WTC11 (cell line): ENCODE results near the gene NOL12. TPM values are rescaled to one million over a fixed set of nuclear protein-coding genes. Genes with fewer than 3 reads are reported as not detected.

ENCODE experiments used
- ATAC-seq: fragments of 200-7000 bp; cut with Tn5 transposase; 2 replicates; pipeline ENCODE4 v1.10.0; 2021; ENCODE audit warnings: mild to moderate bottlenecking, moderate library complexity
- CTCF ChIA-PET: fragments of 300-600 bp; sonication (Branson Sonifier 250); formaldehyde crosslinking; loops from one replicate; lab custom pipeline; 2021; ENCODE audit warnings: antibody characterized with exemption; lab: Charles Lee
- POLR2A ChIA-PET: fragments of 350-600 bp; sonication (Branson Sonifier 250); formaldehyde crosslinking; loops from one replicate; lab custom pipeline; 2021; ENCODE audit warnings: antibody characterized with exemption; lab: Charles Lee
- DNase-seq: peaks from one replicate; pipeline ENCODE4 v3.0.0; 2021; ENCODE audit warnings: low spot score
- H3K27ac Mint-ChIP-seq: 2 replicates; pipeline ENCODE4 v1.8.0; 2021; ENCODE audit warnings: mixed read lengths
- H3K27me3 Mint-ChIP-seq: 2 replicates; pipeline ENCODE4 v1.8.0; 2021; ENCODE audit warnings: low read depth, mild to moderate bottlenecking, moderate library complexity, mixed read lengths
- H3K36me3 Mint-ChIP-seq: 2 replicates; pipeline ENCODE4 v1.8.0; 2021; ENCODE audit warnings: mixed read lengths
- H3K4me1 Mint-ChIP-seq: 2 replicates; pipeline ENCODE4 v1.8.0; 2022; ENCODE audit warnings: mixed read lengths
- H3K4me3 Mint-ChIP-seq: 2 replicates; pipeline ENCODE4 v1.8.0; 2021; ENCODE audit warnings: mild to moderate bottlenecking, moderate library complexity, mixed read lengths
- H3K9me3 Mint-ChIP-seq: 2 replicates; pipeline ENCODE4 v1.8.0; 2021; ENCODE audit warnings: mixed read lengths
- ARID4B ChIP-seq: sonication (generic); formaldehyde crosslinking; IDR thresholded peaks from 2 replicates; pipeline ENCODE4 v1.8.0; 2023; ENCODE audit warnings: missing genetic modification reagents, mild to moderate bottlenecking, borderline replicate concordance
- ERG ChIP-seq: fragments of 250-450 bp; sonication (Bioruptor Pico); IDR thresholded peaks from 2 replicates; pipeline ENCODE4 v1.8.0; 2021; ENCODE audit warnings: mild to moderate bottlenecking
- ETV6 ChIP-seq: sonication (generic); formaldehyde crosslinking; IDR thresholded peaks from 2 replicates; pipeline ENCODE4 v1.8.1; 2022; ENCODE audit warnings: mild to moderate bottlenecking, missing genetic modification reagents
- JAZF1 ChIP-seq: fragments of 250-450 bp; sonication (Bioruptor Pico); IDR thresholded peaks from 2 replicates; pipeline ENCODE4 v1.9.0; 2021; ENCODE audit warnings: moderate library complexity, mild to moderate bottlenecking, inconsistent platforms
- NFYB ChIP-seq: sonication (generic); formaldehyde crosslinking; conservative IDR thresholded peaks from 2 replicates; pipeline ENCODE4 v1.8.0; 2022; ENCODE audit warnings: low read depth, missing genetic modification reagents
- NR2C2 ChIP-seq: sonication (generic); formaldehyde crosslinking; IDR thresholded peaks from 2 replicates; pipeline ENCODE4 v1.8.0; 2022; ENCODE audit warnings: mild to moderate bottlenecking, missing genetic modification reagents
- TCF7 ChIP-seq: sonication (generic); formaldehyde crosslinking; IDR thresholded peaks from 2 replicates; pipeline ENCODE4 v1.8.0; 2022; ENCODE audit warnings: mild to moderate bottlenecking, low read depth, missing genetic modification reagents, moderate library complexity
- TEAD4 ChIP-seq: sonication (generic); formaldehyde crosslinking; IDR thresholded peaks from 2 replicates; pipeline ENCODE4 v1.8.0; 2022; ENCODE audit warnings: mild to moderate bottlenecking, missing genetic modification reagents
- USF1 ChIP-seq: sonication (generic); formaldehyde crosslinking; IDR thresholded peaks from 2 replicates; pipeline ENCODE4 v1.8.0; 2022; ENCODE audit warnings: mild to moderate bottlenecking, missing genetic modification reagents
- ZMAT4 ChIP-seq: fragments of 250-450 bp; sonication (Bioruptor Pico); IDR thresholded peaks from 2 replicates; pipeline ENCODE4 v1.9.0; 2021; ENCODE audit warnings: mild to moderate bottlenecking
- ZNF281 ChIP-seq: sonication (generic); formaldehyde crosslinking; IDR thresholded peaks from 2 replicates; pipeline ENCODE4 v1.8.0; 2023; ENCODE audit warnings: mild to moderate bottlenecking, missing genetic modification reagents
- ZNF416 ChIP-seq: fragments of 250-450 bp; sonication (Bioruptor Pico); IDR thresholded peaks from 2 replicates; pipeline ENCODE4 v1.9.0; 2021; ENCODE audit warnings: mild to moderate bottlenecking, inconsistent platforms
- ZNF423 ChIP-seq: fragments of 250-450 bp; sonication (Bioruptor Pico); IDR thresholded peaks from 2 replicates; pipeline ENCODE4 v2.1.2; 2022; ENCODE audit warnings: mild to moderate bottlenecking, moderate library complexity
- ZNF512 ChIP-seq: sonication (generic); formaldehyde crosslinking; IDR thresholded peaks from 2 replicates; pipeline ENCODE4 v1.8.1; 2022; ENCODE audit warnings: missing genetic modification reagents, borderline replicate concordance
- ZNF532 ChIP-seq: fragments of 250-450 bp; sonication (Bioruptor Pico); IDR thresholded peaks from 2 replicates; pipeline ENCODE4 v1.9.0; 2021; ENCODE audit warnings: mild to moderate bottlenecking, borderline replicate concordance
- ZNF671 ChIP-seq: fragments of 250-450 bp; sonication (Bioruptor Pico); IDR thresholded peaks from 2 replicates; pipeline ENCODE4 v1.8.0; 2021; ENCODE audit warnings: mild to moderate bottlenecking
- ZSCAN18 ChIP-seq: fragments of 250-450 bp; sonication (Bioruptor Pico); IDR thresholded peaks from 2 replicates; pipeline ENCODE4 v2.1.2; 2022; ENCODE audit warnings: mild to moderate bottlenecking, moderate library complexity
- total RNA-seq: library from RNA; stranded (reverse); gene quantifications from 3 replicates; pipeline ENCODE4 v1.2.3, GENCODE V29; 2021

Gene NOL12
- total RNA-seq, 1 experiment from 2014 or later, result 24.9 TPM

GRCh38 chr22:37680191-37680851 is 5.8 kb upstream of the NOL12 start (continued):
- TF ChIP-seq ARID4B (CRISPR knock-in tag), result no peak
- no peak for TF ChIP-seq ZNF416 (CRISPR knock-in tag)
- no peak for TF ChIP-seq ETV6
- no peak for TF ChIP-seq JAZF1 (CRISPR knock-in tag)
- no peak for TF ChIP-seq TEAD4 (CRISPR knock-in tag)
- TF ChIP-seq ZSCAN18 (CRISPR knock-in tag), result no peak
- TF ChIP-seq USF1 (CRISPR knock-in tag), result no peak

- ChIA-PET POLR2A (interaction anchor here (0.5 to 1.4 kb wide), 4 partner anchors 13 to 224 kb away, joined by 3 to 7 read pairs (median 4); partner anchors contain the start of gene PDXP), CTCF (interaction anchor here (0.6 to 4.0 kb wide), 19 partner anchors 9 to 163 kb away, joined by 3 to 85 read pairs (median 7); partner anchors contain the start of genes ANKRD54, GCAT, GGA1 and PDXP)
- Mint-ChIP-seq H3K36me3 (no peaks in the 10 kb centered on the region), H3K9me3 (no peaks in the 10 kb centered on the region), H3K27me3 (peaks cover 12% of the 10 kb centered on the region), H3K27ac (no peak overlapping the region), H3K4me1 (peaks cover 10% of the 10 kb centered on the region), H3K4me3 (no peak overlapping the region)
- DNase-seq (no peak), ATAC-seq (no peak)
- TF ChIP-seq ZNF416 (CRISPR knock-in tag) (no peak), ZNF671 (no peak), ZNF423 (CRISPR knock-in tag) (no peak), ZMAT4 (no peak), ETV6 (no peak), ZNF532 (CRISPR knock-in tag) (no peak), NFYB (no peak), NR2C2 (no peak), TCF7 (CRISPR knock-in tag) (no peak), ZNF281 (no peak), ERG (CRISPR knock-in tag) (no peak), ZNF512 (CRISPR knock-in tag) (no peak)
Measured at GRCh38 chr22:37681001-37681424, 5.1 kb upstream of the NOL12 start.
